ENCODE data around the gene DLG2.
"Not testable (repeated sequence)": the region's sequence is repeated elsewhere in the genome, so short reads cannot be mapped to it uniquely, and the experiment has no call there.

Gene DLG2

DNA sequence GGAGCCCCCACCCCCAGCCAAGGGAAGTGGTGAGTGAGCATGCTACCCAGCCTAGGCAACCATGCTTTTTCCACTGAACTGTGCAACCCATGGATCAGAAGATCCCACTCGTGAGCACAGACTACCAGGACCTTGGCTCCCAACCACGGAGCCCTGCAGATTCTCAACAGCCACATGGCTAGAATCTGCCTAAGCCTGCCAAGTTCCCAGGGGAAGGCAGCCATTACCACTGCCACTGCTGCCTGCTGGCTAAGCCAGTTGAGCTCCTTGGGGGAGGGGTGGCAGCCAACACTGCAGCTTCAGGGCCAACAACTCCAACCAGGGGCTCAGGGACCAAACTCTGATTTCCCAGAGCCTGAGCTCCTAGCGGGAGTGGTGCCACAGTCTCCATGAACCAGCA lies 195.8 kb downstream of the DLG2 start:
- no peak for DNase-seq

DNA sequence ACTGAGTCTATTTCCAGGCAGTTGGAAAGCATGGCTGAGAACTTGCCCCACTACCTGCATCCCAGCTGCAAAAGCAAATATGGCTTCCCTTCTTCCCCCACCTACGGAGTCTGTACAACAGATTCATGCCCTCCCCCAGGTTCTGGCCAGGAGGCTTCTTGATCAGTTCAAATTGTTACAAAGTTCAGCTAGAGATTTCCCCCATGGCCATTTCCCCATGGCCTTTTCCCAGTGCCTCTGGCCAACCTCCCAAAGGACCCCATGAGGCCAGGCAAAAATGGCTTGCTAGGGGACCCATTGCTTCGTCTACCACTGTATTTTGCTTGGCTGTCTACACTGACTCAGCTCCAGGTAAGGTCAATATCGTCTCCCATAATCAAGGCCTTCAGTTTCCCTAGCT lies 203.3 kb downstream of the DLG2 start:
- no peak for DNase-seq

- peak; percentile 33 for DNase-seq
Measured at GRCh38 chr11:85423316-85423715, 203.8 kb downstream of the DLG2 start.

- no peak for DNase-seq
Measured at GRCh38 chr11:85414175-85414574, 213.0 kb downstream of the DLG2 start.

DNA sequence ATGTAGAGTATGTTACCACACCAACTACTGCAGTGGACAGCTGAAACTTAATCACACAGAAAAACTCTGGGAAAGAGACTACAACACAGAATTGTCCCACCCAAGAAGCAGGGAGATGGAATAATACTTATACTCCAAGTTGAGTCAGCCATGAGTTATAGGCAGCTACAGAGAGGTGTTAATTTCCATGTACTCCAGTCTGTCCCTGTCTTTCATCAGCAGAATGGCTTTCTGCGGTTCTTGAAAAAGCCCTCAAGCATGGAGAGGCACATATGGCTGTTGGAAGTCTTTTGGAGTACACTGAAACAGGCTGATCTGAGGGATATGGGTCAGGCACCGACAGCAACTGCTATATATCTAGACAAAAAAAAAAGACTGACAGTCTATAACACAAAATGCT lies 219.5 kb downstream of the DLG2 start:
- DNase-seq: peak; percentile 21

DNA sequence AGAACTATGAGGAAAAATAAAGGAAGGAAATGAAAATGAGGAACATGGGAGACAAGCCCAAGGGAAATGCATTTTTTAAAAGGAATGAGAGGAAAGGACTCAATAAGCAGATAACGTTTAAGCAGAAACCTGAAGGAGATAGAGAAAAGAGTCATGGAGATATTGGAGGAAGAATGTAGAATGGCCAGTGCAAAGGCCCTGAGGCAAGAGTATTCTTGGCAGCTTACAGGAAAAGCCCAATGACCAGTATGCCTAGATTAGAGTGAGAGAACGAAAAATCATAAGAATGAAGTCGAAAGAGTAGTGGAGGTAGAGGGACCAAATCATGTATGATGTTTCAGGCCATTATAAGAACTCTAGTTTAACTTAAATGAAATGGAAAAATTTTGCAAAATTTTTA lies 220.3 kb downstream of the DLG2 start:
- DNase-seq: no peak

GRCh38 chr11:85406316-85406715 lies 220.8 kb downstream of the DLG2 start:
- no peak for DNase-seq

GRCh38 chr11:85395515-85396055 lies 231.6 kb downstream of the DLG2 start:
- DNase-seq: not testable (repeated sequence)

- DNase-seq: no peak
Measured at GRCh38 chr11:85394283-85394682, 232.9 kb downstream of the DLG2 start.

GRCh38 chr11:85391141-85391540 lies 236.0 kb downstream of the DLG2 start:
- no peak for DNase-seq

DNA sequence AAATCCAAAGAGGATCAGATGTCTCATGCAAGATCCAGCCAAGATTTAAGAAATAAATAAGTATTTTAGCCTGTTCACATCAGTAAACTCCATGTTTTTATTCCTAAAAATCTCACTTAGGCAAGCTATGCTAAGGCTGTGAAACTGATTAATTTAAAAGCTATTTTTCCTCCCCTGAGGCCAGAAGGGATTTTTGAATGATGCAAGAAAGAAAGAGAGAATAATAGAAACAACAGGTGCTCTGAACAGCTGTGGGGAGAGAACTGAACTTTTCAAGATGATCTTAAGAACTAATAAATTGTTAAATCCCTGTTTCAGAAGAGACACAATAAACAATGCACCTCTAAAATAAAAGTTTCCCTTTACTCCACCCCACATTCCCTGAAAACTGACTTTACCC lies 241.6 kb downstream of the DLG2 start:
- DNase-seq: no peak

DNA sequence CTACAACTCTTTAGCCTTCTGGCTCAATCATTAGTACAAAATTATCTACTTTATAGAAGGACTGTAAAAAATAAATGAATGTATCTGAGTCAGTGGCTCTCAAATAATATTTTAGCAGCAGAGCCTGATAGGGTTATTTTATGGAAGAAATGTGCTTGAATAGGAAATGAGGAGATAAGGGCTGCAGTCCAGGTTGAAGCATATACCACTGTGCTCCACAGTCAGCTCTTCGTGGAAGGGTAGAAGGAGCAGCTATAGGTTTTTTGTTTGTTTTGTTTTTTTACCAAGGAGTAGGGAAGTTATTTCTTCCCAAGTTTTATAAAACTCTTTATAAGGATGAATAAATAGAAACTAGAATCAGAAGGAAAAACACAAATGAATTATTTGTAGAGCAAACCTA lies 242.0 kb downstream of the DLG2 start:
- DNase-seq: no peak

GRCh38 chr11:85379066-85379465 lies 248.1 kb downstream of the DLG2 start:
- DNase-seq: no peak

DNA sequence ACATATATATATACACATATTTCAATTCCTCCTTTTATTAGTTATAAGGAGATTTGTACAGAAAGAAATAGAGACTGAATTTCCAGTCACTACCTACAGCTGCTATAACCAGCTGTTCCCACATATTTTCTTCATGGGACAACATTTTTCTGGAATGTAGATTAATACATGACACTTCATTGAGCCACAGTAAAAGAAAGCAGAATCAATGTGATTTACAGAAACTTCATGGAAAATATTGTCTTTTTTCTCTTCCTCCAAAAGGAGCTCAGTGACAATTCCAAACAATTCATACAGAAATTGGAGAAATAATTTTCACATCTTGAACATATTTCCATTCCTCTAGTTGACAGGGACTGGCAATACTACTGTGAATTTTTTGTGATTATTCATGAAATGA lies 249.2 kb downstream of the DLG2 start:
- no peak for DNase-seq

GRCh38 chr11:85359859-85360258 lies 267.3 kb downstream of the DLG2 start:
- DNase-seq: no peak

- DNase-seq: no peak
Measured at GRCh38 chr11:85355921-85356320, 271.2 kb downstream of the DLG2 start.

- not testable (repeated sequence) for DNase-seq
Measured at GRCh38 chr11:85349539-85349938, 277.6 kb downstream of the DLG2 start.

DNA sequence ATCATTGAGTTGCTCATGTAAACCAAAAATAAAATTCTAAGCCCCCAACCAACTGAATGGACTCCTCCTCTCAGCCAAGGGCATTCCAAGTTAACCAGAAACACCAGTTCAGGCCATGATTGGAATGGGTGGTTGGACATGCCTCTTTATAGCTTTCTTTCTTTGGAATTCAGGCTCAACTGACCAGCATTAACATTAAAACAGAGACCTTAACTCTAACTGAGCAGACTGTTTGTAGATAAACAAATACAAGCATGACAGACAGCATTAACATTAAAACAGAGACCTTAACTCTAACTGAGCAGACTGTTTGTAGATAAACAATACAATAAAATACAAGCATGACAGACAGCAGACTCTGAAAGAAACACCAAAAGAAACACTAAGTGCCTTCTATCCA lies 278.2 kb downstream of the DLG2 start:
- no peak for DNase-seq

GRCh38 chr11:85347291-85347690 lies 279.9 kb downstream of the DLG2 start:
- no peak for DNase-seq

GRCh38 chr11:85346484-85346883 lies 280.7 kb downstream of the DLG2 start:
- no peak for DNase-seq

GRCh38 chr11:85340846-85341245 lies 286.3 kb downstream of the DLG2 start:
- not testable (repeated sequence) for DNase-seq

DNA sequence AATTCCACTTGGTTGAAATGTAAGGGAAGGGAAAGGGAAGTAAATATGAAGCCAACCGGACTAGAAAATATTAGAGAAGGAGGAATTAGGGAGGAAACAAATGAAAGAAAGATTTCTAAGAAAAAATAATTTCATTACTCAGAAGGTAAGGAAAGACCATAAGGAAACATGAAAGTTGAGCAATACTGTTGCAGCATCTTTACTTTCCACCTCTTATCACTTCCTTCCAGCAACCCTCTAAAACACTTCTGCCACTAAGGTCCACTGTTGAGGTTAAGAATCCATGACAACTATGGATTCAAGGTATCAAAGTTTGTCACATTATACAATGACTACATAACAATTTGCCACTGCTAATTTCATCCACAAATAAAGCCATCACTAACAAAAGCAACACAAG lies 308.6 kb downstream of the DLG2 start:
- no peak for DNase-seq

GRCh38 chr11:85316967-85317366 lies 310.2 kb downstream of the DLG2 start:
- DNase-seq: no peak

- DNase-seq: no peak
Measured at GRCh38 chr11:85313741-85314140, 313.4 kb downstream of the DLG2 start.

GRCh38 chr11:85310479-85310878 lies 316.7 kb downstream of the DLG2 start:
- DNase-seq: no peak

DNA sequence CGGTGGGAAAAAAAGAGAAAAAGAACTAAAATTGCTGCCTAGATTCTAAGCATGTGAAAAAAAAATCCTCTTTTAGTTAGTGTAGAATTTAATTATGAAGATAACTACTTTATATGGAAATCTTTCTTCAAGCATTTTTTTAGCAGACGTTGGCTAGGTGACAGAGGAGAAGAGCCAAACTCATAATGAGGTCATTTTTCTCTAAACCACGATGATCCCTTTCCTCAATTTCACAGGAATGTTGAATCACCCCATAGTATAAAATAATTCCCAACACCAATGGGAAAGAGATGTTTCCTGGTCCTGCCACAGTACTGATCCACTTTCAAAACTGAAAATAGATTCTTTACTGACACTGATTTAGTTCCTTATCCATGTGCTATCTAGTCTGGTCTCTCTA lies 319.8 kb downstream of the DLG2 start:
- no peak for DNase-seq
